Thyroid gland (tissue), 4 donors: ENCODE data around the gene HASPIN. TPM values are rescaled to one million over a fixed set of nuclear protein-coding genes. Genes with fewer than 3 reads are reported as not detected.

Experiments used
- DNase-seq, 2 donors: peaks; one replicate each; pipeline ENCODE4 v3.0.0-alpha.2; 2019
- H3K27ac ChIP-seq, 3 donors: fragments of 200-600 bp; sonication (generic); 1 replicate in 2 of 3; 2 replicates in 1 of 3; pipeline ENCODE4 v1.5.1; 2016 to 2019; ENCODE audit warnings: mild to moderate bottlenecking in 1 of 3, moderate library complexity in 1 of 3
- H3K27me3 ChIP-seq: fragments of 200-600 bp; sonication (generic); one replicate; pipeline ENCODE4 v1.5.1; 2019
- H3K36me3 ChIP-seq, 2 donors: fragments of 200-600 bp; sonication (generic); one replicate each; pipeline ENCODE4 v1.5.1; 2016 to 2019
- H3K4me1 ChIP-seq, 2 donors: fragments of 200-600 bp; sonication (generic); one replicate each; pipeline ENCODE4 v1.5.1; 2017 to 2019
- H3K4me3 ChIP-seq, 3 donors: fragments of 200-600 bp; sonication (generic); replicated peaks in 1 of 3; 1 replicate in 2 of 3; 2 replicates in 1 of 3; pipeline ENCODE4 v1.5.1; 2016; ENCODE audit warnings: mild to moderate bottlenecking in 1 of 3
- H3K9me3 ChIP-seq: fragments of 200-600 bp; sonication (generic); one replicate; pipeline ENCODE4 v1.5.1; 2017
- POLR2A ChIP-seq, 2 donors: fragments of 450-650 bp; IDR thresholded peaks; one replicate each; pipeline ENCODE4 v1.6.1; 2017; ENCODE audit warnings: antibody characterized with exemption in 2 of 2, mild to moderate bottlenecking in 2 of 2, moderate library complexity in 1 of 2
- WGBS, 2 donors: methylation state at CpG; one replicate each; pipeline ENCODE4 v1.1.5; 2017; 5-methylcytosine and 5-hydroxymethylcytosine counted together
- intact Hi-C: fragments of 100-400 bp; cut with DNase I; formaldehyde crosslinking; loops from one replicate; pipeline ENCODE4 v1.15.1; 2023
- total RNA-seq, 4 donors: library from RNA; depleted of rRNA; stranded (reverse); fragments of >200 nt; gene quantifications; one replicate each; pipeline ENCODE4 v1.2.3, GENCODE V29; 2016
- TF ChIP-seq, protein P1 (sequence below), 6 experiments: fragments of 200-600 bp in 3 of 6; fragments of 450-650 bp in 3 of 6; sonication (generic) in 3 of 6; IDR thresholded peaks; one replicate each; pipeline ENCODE4 v1.5.1; 2016 to 2019; ENCODE audit warnings: antibody characterized with exemption in 6 of 6, mild to moderate bottlenecking in 2 of 6, inconsistent platforms in 1 of 6, moderate library complexity in 1 of 6

The HASPIN gene
- total RNA-seq, 4 donors from 2014 or later, result 0.13 to 0.21 TPM; not detected in 2

DNA sequence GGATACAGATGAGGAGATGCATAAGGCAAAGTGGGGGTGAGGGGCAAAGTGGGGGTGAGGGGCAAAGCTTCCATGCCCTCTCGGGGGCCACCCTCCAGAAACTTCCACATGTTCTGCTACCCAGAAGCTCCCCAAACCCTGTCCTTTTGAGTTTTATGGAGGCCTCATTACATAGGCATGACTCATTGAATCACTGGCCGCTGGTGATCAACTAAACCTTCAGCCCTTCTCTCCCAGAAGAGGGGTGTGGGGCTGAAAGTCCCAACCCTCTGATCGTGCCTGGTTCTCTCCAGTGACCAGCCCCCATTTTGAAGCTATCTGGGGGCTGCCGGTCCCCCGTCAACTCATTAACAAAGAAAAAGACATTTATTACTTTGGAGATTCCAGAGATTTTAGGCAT, 49.8 kb downstream of the HASPIN start:
- Histone ChIP-seq H3K9me3 (no peaks in the 10 kb centered on the region), H3K27ac (no peak overlapping the region), H3K27me3 (no peaks in the 10 kb centered on the region), H3K36me3 (no peaks in the 10 kb centered on the region), H3K4me3 (no peak overlapping the region), H3K4me1 (no peaks in the 10 kb centered on the region)
- WGBS, 2 donors, result 76 to 79% methylated on average over 5 of the region's 5 CpGs
- TF ChIP-seq, protein P1, sequence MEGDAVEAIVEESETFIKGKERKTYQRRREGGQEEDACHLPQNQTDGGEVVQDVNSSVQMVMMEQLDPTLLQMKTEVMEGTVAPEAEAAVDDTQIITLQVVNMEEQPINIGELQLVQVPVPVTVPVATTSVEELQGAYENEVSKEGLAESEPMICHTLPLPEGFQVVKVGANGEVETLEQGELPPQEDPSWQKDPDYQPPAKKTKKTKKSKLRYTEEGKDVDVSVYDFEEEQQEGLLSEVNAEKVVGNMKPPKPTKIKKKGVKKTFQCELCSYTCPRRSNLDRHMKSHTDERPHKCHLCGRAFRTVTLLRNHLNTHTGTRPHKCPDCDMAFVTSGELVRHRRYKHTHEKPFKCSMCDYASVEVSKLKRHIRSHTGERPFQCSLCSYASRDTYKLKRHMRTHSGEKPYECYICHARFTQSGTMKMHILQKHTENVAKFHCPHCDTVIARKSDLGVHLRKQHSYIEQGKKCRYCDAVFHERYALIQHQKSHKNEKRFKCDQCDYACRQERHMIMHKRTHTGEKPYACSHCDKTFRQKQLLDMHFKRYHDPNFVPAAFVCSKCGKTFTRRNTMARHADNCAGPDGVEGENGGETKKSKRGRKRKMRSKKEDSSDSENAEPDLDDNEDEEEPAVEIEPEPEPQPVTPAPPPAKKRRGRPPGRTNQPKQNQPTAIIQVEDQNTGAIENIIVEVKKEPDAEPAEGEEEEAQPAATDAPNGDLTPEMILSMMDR (IDR thresholded peaks at IDR 0.05), result no peak
- no peak for TF ChIP-seq POLR2A (IDR thresholded peaks at IDR 0.05)
- intact Hi-C loops, result no loop called here
- DNase-seq, result no peak

DNA sequence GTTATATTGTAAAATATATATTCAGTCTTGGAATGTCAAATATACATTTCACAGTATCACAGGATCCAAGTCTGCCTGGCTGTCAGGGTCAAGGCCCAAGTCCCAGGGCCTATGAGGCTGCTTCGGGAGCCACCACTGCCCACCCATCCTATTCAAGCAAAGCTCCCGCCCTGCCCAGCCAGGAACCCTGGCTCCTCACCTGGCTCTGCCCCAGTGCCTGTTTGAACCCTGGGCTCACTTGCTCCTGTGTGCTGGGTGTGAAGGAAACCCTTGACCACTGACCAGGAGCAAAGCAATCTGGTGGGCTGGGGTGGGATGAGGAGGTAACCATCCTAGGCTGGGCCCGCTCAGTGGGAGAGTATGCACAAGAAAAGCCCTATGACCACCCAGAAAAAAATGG, 50.3 kb downstream of the HASPIN start:
- H3K4me3 ChIP-seq, result no peak overlapping the region
- intact Hi-C loops, result no loop called here
- TF ChIP-seq, protein P1 (IDR thresholded peaks at IDR 0.05), result no peak
- TF ChIP-seq POLR2A (IDR thresholded peaks at IDR 0.05), result no peak
- no peaks in the 10 kb centered on the region for H3K4me1 ChIP-seq
- no peaks in the 10 kb centered on the region for H3K27me3 ChIP-seq
- H3K36me3 ChIP-seq, result no peaks in the 10 kb centered on the region
- DNase-seq, result no peak
- H3K9me3 ChIP-seq, result no peaks in the 10 kb centered on the region
- 92 to 100% methylated on average over 3 of the region's 3 CpGs for WGBS, 2 donors
- no peak overlapping the region for H3K27ac ChIP-seq

Other genes starting within 250 kb of the HASPIN start
- gene ASPA, start 247.9 kb upstream of the HASPIN start, total RNA-seq, result 1 to 10 TPM in 1 of 4 donors, under 1 TPM in 3; 0.50 to 2.1 (median 0.78) TPM
- 1 to 10 TPM in 3 of 4 donors, under 1 TPM in 1; 0.11 to 1.2 (median 1.0) TPM for gene TRPV3, start 166.1 kb upstream of the HASPIN start, total RNA-seq
- 1 to 10 TPM; 2.9 to 5.3 (median 4.0) TPM for gene TRPV1, start 114.5 kb upstream of the HASPIN start, total RNA-seq
- 10 to 100 TPM; 16.1 to 18.4 (median 17.6) TPM for gene SHPK, start 87.7 kb upstream of the HASPIN start, total RNA-seq
- gene CTNS, start 87.1 kb upstream of the HASPIN start, total RNA-seq, result 10 to 100 TPM; 21.4 to 36.6 (median 28.6) TPM
- 100 to 1,000 TPM in 2 of 4 donors, 10 to 100 TPM in 2; 62.9 to 151 (median 120) TPM for gene TAX1BP3, start 55.3 kb upstream of the HASPIN start, total RNA-seq
- gene EMC6, start 55.1 kb upstream of the HASPIN start, total RNA-seq, result 10 to 100 TPM in 2 of 4 donors, 1 to 10 TPM in 2; 4.1 to 17.3 (median 11.5) TPM
- under 1 TPM in 1 of 4 donors, not detected in 3; 0.54 TPM for gene P2RX5, start 27.7 kb upstream of the HASPIN start, total RNA-seq
- 10 to 100 TPM in 3 of 4 donors, 1 to 10 TPM in 1; 5.5 to 31.9 (median 19.4) TPM for gene ITGAE, start 77.3 kb downstream of the HASPIN start, total RNA-seq
- gene NCBP3, start 122.3 kb downstream of the HASPIN start, total RNA-seq, result 100 to 1,000 TPM in 1 of 4 donors, 10 to 100 TPM in 3; 28.4 to 265 (median 36.1) TPM
- gene CAMKK1, start 169.2 kb downstream of the HASPIN start, total RNA-seq, result 10 to 100 TPM in 1 of 4 donors, 1 to 10 TPM in 3; 5.9 to 10.1 (median 7.9) TPM
- gene P2RX1, start 192.6 kb downstream of the HASPIN start, total RNA-seq, result under 1 TPM in 3 of 4 donors, not detected in 1; 0.11 to 0.54 (median 0.21) TPM
- 10 to 100 TPM in 2 of 4 donors, 1 to 10 TPM in 2; 6.9 to 18.6 (median 9.1) TPM for gene ATP2A3, start 240.5 kb downstream of the HASPIN start, total RNA-seq